DMS114 treated with DMSO at 0.1 percent for 48 hours (cell line): Measurements from ENCODE around the gene OXNAD1.

Experiments used
- DNase-seq: peaks from one replicate; lab custom pipeline; 2025; ENCODE audit not compliant: unreplicated experiment; lab: John Stamatoyannopoulos, UW

The OXNAD1 gene

DNA sequence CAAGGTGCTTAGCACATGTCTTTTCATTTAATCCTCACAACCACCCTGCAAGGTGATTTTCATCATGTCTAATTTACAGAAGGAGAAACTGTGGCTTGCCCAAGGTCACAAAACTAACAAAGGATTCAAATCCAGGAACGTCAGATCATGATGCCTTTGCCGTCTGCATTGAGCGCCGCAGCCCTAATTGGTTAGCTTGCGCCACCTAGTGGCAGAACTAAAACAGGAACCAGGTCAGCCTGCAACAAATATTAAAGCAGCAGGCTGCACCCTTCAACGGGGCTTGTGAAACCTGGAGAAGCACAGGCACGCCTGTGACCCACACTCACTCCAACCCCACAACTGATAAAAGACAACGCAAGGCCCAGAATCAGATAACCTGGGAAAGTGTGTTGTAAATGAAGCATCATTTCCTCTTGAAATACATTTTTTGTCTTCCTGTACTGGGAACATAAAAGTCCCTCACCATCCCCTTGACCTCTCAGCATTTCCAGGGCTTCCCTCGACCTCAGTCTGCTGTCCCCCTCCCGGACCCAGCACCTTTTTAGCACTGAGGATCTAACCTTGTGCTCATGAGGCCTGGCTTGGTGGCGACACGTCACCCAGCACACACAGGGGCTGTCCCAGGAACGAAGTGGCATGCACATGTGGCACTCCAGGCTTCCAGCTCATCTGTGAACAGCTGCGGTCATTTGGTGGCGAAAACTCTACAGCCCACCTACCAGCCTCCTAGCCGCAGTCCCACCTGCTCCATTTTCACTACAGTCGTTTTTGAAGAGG lies 17.5 kb upstream of the OXNAD1 start:
- peak; percentile 78 for DNase-seq

DNA sequence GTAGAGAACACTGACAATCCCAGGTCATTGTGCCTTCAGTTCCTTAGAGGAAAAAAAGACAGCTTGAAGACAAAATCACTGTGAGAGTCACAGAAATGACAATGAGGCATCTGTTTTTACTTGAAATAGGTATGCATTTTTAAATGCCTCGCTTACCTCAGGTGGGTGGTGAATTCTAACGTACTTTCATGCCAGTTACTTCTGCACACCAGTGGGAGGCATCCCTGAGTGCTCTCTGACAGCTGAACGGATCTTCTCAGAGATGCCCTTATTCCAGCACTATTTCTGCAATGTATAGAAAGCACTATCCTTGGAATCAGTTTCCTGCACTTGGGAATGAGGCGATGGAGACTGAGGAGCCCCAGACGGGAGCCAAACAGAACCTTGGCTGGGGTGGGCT lies 16.5 kb upstream of the OXNAD1 start:
- no peak for DNase-seq

DNA sequence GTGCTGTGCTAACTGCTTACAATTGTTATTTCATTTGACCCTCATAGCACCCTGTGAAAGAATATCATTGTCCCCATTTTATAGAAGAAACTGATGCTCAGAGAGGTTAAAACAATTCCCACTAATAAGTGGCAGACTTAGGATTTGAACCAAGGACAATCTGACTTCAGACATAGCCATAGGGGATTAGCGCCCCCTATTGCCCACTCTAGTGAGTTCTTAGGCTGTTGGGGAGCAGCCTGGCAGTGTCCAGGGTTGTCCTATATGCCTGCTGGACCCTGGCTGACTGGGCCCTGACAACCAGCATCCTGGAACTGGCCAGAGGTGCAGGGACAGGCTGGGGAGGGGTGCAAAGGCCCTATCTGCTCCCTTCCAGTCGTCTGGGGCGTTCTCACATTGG lies 15.7 kb upstream of the OXNAD1 start:
- no peak for DNase-seq

GRCh38 chr3:16249886-16250285 lies 15.1 kb upstream of the OXNAD1 start:
- DNase-seq: no peak

GRCh38 chr3:16251316-16252085 lies 13.5 kb upstream of the OXNAD1 start:
- DNase-seq: no peak

DNA sequence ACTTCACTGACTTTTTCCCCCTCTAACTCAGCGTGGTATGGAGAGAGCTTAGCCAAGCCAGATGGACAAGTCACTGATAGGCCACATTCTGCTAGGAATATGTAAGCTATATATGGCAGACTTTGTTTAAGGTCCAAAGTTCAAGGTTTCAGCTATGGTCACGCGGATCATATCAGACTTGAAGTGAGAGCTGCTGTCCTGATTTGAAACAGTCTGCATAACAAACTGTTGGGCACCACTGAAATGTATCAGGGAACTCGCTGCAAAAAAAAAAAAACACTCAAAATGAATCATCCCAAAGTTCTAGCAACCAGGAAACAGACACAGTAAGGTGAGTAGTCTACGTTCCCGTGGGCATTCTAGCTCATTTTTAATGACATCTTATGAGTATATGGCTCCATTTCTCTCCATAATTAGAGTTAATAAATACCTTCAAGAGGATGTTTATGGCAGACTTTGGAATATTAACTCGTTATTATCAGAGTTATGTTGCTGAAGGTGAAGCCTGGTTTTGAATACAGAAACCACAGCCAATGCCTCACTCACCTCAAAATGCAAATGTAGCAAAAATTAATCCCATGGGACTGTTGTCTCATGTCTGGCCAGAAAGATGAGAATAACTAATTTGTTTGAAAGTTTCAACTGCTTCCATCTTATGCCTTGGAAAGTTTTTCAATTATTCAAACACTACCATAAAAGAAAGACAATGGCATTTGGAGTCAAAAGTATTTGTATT lies 12.6 kb upstream of the OXNAD1 start:
- no peak for DNase-seq

GRCh38 chr3:16252988-16253387 lies 12.0 kb upstream of the OXNAD1 start:
- DNase-seq: no peak

GRCh38 chr3:16253601-16254000 lies 11.4 kb upstream of the OXNAD1 start:
- DNase-seq: no peak

DNA sequence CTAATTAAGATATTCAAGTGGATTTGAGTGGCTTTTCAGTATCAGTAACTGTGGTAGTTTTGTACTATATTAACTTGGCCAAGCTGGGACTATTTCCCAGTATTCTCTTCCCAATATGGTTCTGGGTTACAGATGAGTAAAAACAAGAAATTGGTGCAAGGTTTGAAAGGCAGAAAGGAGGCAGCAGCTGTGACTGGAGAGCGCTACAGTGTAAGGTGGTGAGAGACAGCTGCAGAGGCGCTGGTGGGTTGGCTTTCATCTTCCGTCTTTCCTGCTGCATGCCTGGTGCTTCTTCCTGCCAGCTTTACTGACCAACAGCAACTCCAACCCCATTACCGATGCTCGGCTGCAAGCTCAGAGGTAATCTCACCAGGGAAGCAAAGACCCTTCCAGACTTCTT lies 10.1 kb upstream of the OXNAD1 start:
- DNase-seq: no peak

DNA sequence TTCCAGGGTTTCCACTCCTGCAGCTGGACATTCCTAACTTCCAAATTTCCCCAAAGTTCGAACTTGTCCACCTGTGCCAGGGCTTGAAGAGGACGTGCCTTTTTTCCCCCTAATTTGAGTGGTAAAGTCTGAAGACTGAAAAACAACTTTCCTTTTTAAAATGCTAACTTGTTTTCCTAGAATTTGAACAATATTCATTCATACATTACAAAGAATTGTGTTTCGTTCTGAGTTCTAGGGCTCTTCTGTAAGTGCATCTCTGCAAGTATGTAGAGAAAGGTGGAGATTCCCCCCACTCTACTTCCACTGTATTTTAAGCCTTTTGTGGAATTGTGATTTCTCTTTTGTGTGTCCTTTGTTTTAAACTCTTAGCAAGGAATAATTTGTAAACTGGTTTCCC lies 9.7 kb upstream of the OXNAD1 start:
- no peak for DNase-seq

DNA sequence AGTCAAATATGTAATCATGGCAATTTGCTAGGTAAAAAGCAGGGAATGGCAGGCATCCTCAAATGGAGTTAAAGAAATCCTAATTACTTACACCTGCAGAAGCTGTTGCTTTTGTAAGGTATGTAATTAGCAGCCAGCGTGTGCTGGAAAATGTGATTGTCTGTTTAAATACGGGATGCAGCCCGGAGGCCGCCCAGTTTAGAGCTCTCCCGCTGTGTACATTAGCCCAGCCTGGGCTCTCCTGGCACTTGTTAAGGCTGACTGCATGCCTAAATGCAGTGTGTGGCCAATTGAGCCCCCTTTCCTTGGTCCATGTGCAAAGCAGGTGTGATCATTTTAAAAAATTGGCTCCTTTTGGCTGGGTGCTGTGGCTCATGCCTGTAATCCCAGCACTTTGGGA lies 9.3 kb upstream of the OXNAD1 start:
- DNase-seq: no peak

GRCh38 chr3:16257309-16257708 lies 7.7 kb upstream of the OXNAD1 start:
- DNase-seq: no peak

- no peak for DNase-seq
These were observed 6.8 kb upstream of the OXNAD1 start for GRCh38 chr3:16258177-16258576.

DNA sequence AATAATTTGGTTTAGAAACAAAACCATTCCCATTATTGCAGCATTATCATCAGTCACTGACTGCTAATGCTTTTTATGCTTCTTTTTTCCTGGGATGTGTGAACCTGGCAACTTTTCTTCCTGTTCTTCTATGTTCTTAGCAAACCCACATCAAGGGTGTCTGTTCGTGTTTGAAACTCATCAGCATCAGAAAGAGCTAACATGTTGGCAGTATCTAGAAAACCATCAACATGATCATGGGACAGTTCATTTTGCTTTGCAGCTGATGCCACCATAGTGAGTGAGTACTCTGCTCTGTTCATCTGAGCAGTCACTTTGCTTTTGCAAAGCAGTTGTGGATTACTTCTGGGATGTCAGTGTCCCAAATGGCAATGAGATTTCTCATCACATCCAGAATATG lies 6.1 kb upstream of the OXNAD1 start:
- DNase-seq: no peak

GRCh38 chr3:16260046-16260445 lies 5.0 kb upstream of the OXNAD1 start:
- no peak for DNase-seq

DNA sequence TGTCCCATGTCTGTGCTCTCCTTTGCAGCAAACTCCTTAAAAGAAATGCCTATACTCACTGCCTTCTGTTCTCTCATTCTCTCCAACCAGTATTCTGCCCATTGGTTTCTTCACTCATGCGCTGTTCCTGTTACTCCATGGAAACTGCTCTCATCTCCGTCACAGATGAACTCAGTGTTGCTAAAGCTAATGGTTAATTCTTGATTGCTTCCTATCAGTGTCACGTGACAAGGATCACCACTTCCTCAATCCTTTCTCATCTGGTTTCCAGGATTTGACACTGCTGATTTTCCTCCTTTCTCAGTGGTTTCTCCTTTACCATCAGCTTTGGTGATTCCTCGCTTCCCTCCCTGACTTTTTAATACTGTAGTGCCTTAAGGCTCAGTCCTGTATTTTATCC lies 2.8 kb upstream of the OXNAD1 start:
- DNase-seq: no peak

DNA sequence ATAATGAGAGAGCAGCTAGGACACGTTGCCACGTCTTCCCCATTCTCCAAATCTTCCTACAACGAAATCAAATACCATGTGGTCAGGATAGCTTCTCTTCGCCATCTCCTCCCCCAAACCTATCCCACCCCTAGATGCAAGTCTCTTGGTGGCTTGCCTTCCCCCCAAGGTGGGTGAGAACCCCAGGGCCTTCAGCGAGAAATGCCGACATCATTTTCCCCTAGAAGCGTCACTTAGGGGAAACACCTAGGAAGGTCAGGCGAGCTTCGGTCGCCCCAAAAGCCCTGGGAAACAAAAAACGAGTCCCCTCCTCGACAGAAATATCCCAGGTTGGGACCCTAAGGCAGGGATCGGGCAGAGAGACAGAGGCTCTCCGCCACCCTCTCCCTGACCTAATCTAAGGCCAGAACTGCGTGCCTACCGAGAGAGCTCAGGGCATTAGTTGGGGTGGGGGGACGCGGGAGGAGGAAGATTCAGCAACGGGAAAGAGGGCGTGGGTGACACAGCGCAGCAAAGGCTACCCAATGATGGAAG lies 771 bp upstream of the OXNAD1 start:
- no peak for DNase-seq

GRCh38 chr3:16265455-16265786 lies 409 bp downstream of the OXNAD1 start:
- DNase-seq: no peak

- no peak for DNase-seq
These were observed 1.7 kb downstream of the OXNAD1 start for GRCh38 chr3:16266714-16267113.

DNA sequence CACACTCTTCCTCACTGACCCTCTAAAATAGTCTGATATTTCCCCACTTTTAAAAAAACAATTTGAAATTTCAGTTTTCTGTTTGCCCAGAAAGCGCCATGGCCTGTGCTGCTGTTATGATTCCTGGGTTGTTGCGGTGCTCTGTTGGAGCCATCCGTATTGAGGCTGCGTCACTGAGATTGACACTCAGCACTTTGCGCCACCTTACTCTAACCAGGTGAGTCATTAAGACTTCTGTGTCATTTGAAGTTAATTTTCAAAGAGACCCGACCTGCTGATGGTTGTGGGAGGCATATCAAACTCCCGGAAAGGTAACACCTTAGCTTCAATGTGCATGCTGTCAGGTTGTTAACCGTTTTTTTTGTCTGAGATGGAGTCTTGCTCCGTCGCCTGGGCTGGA lies 5.8 kb downstream of the OXNAD1 start:
- DNase-seq: no peak

DNA sequence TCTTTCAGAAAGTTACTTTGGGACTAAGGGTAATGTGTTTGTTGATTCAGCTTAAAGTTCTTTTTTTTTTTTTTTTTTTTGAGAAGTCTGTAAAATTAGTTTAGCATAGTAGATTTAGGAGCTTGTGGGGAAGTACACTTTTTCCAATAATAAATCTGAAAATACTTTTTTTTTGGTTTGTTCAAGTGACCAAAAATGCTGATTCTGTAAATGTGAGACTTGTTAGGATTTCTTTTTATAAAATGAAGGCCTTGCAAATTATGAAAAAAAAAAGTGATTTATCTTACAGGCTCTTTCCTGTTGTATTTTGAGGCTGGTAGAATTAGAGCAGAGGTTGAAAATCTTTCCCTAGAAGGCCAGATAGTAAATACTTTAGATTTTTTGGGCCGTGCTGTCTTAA lies 7.6 kb downstream of the OXNAD1 start:
- DNase-seq: no peak

GRCh38 chr3:16273867-16274266 lies 8.9 kb downstream of the OXNAD1 start:
- no peak for DNase-seq
